Stomach (tissue), 4 donors: ENCODE measurements around the gene DRG2.

Experiments used
- POLR2A ChIP-seq, 4 donors: fragments of 450-650 bp; IDR thresholded peaks; one replicate each; pipeline ENCODE4 v1.6.1; 2016; ENCODE audit warnings: antibody characterized with exemption in 4 of 4, control low read depth in 2 of 4, mild to moderate bottlenecking in 1 of 4, moderate library complexity in 1 of 4
- POLR2AphosphoS5 ChIP-seq, 3 donors: sonication (generic); formaldehyde crosslinking; IDR thresholded peaks; one replicate each; pipeline ENCODE4 v1.6.1; 2016; ENCODE audit warnings: antibody characterized with exemption in 3 of 3
- TF ChIP-seq, protein P1 (sequence below), 7 experiments: fragments of 450-650 bp in 4 of 7; fragments of 200-600 bp in 3 of 7; sonication (generic) in 3 of 7; IDR thresholded peaks; one replicate each; pipeline ENCODE4 v1.5.1; 2016 to 2019; ENCODE audit warnings: antibody characterized with exemption in 7 of 7, control low read depth in 2 of 7, mild to moderate bottlenecking in 1 of 7

DNA sequence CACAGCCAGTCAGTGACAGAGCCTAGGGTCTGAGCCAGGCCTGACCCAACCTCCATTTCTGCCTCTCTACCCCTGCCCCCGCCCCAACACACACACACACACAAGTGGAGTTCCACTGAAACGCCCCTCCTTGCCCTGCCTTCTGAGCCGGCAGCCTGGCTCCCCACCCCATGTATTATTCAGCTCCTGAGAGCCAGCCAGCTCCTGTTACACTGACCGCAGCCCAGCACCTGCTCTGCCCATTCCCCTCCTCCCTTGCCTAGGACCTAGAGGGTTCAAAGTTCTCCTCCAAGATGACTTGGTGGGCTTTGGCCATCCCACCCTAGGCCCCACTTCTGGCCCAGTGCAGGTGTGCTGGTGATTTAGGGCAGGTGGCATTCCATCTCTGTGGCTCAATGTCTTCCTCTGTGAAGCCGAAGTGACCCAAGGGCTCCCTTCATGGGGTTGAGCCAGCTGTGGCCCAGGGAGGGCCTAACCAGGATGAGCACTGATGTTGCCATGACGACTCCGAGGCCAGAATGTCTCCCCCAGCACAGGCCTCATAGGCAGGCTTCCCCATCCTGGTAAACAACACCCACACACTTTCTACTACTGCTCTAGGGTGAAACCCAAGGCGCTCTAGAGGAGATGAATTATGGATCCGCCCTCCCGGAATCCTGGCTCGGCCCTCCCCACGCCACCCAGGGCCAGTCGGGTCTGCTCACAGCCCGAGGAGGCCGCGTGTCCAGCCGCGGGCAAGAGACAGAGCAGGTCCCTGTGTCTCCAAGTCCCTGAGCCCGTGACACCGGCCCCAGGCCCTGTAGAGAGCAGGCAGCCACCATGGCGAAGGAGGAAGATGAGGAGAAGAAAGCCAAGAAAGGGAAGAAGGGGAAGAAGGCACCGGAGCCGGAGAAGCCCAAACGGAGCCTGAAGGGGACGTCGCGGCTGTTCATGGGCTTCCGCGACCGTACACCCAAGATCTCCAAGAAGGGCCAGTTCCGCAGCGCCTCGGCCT is 30.5 kb downstream of the DRG2 start:
- TF ChIP-seq, protein P1, sequence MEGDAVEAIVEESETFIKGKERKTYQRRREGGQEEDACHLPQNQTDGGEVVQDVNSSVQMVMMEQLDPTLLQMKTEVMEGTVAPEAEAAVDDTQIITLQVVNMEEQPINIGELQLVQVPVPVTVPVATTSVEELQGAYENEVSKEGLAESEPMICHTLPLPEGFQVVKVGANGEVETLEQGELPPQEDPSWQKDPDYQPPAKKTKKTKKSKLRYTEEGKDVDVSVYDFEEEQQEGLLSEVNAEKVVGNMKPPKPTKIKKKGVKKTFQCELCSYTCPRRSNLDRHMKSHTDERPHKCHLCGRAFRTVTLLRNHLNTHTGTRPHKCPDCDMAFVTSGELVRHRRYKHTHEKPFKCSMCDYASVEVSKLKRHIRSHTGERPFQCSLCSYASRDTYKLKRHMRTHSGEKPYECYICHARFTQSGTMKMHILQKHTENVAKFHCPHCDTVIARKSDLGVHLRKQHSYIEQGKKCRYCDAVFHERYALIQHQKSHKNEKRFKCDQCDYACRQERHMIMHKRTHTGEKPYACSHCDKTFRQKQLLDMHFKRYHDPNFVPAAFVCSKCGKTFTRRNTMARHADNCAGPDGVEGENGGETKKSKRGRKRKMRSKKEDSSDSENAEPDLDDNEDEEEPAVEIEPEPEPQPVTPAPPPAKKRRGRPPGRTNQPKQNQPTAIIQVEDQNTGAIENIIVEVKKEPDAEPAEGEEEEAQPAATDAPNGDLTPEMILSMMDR (IDR thresholded peaks at IDR 0.05) = no peak
- no peak for TF ChIP-seq POLR2A (IDR thresholded peaks at IDR 0.05)
- TF ChIP-seq POLR2AphosphoS5 (IDR thresholded peaks at IDR 0.05) = no peak
